GM12875 (cell line): Measurements from ENCODE around the gene SPRY1.

Source experiments
- H3K4me3 ChIP-seq: one replicate; pipeline ENCODE4 v1.5.1; 2011; ENCODE audit warnings: low read depth, low read length, control low read depth
- CTCF ChIP-seq: IDR thresholded peaks from 2 replicates; pipeline ENCODE4 v1.5.1; 2011; ENCODE audit warnings: low read depth, mild to moderate bottlenecking, control low read depth, inconsistent platforms, low read length, moderate library complexity, borderline replicate concordance; ENCODE audit not compliant: insufficient read depth

Gene SPRY1

GRCh38 chr4:123408471-123409084 lies 12.0 kb downstream of the SPRY1 start:
- TF ChIP-seq CTCF = no peak
- H3K4me3 ChIP-seq = no peak overlapping the region

- TF ChIP-seq CTCF = no peak
- H3K4me3 ChIP-seq = no peak overlapping the region
Measured at GRCh38 chr4:123409334-123409733, 12.7 kb downstream of the SPRY1 start.

- TF ChIP-seq CTCF = no peak
- H3K4me3 ChIP-seq = no peak overlapping the region
Measured at GRCh38 chr4:123411514-123411913, 14.9 kb downstream of the SPRY1 start.

- TF ChIP-seq CTCF = no peak
Measured at GRCh38 chr4:123412091-123412505, 15.5 kb downstream of the SPRY1 start.

GRCh38 chr4:123412700-123413512 lies 16.3 kb downstream of the SPRY1 start:
- TF ChIP-seq CTCF = no peak
- no peak overlapping the region for H3K4me3 ChIP-seq

More at GRCh38 chr4:123412091-123412505, 15.5 kb downstream of the SPRY1 start:
- no peak overlapping the region for H3K4me3 ChIP-seq

- TF ChIP-seq CTCF = no peak
- H3K4me3 ChIP-seq = no peak overlapping the region
Measured at GRCh38 chr4:123415576-123415975, 19.0 kb downstream of the SPRY1 start.

GRCh38 chr4:123415977-123416376 lies 19.4 kb downstream of the SPRY1 start:
- no peak for TF ChIP-seq CTCF
- H3K4me3 ChIP-seq = no peak overlapping the region
